ENCODE results near the gene GON7.
A peak's percentile ranks its signal among the peaks of the same experiment; 100 is the strongest.
"Not testable (repeated sequence)": the region's sequence is repeated elsewhere in the genome, so short reads cannot be mapped to it uniquely, and the experiment has no call there.

GON7 gene

GRCh38 chr14:93183596-93184317 lies 23.1 kb downstream of the GON7 start:
- H3K9me3 Mint-ChIP-seq: no peaks in the 10 kb centered on the region
- H3K4me3 Mint-ChIP-seq: peak overlapping the region; percentile 96
- DNase-seq (ENCODE audit: low spot score in 2 of 2): no peak
- peaks cover 26% of the 10 kb centered on the region for H3K4me1 Mint-ChIP-seq
- H3K27me3 Mint-ChIP-seq: no peaks in the 10 kb centered on the region
- peaks cover 7% of the 10 kb centered on the region for H3K36me3 Mint-ChIP-seq
- ATAC-seq (ENCODE audit: low read depth): no peak
- peak overlapping the region; percentile 94 for H3K27ac Mint-ChIP-seq

DNA sequence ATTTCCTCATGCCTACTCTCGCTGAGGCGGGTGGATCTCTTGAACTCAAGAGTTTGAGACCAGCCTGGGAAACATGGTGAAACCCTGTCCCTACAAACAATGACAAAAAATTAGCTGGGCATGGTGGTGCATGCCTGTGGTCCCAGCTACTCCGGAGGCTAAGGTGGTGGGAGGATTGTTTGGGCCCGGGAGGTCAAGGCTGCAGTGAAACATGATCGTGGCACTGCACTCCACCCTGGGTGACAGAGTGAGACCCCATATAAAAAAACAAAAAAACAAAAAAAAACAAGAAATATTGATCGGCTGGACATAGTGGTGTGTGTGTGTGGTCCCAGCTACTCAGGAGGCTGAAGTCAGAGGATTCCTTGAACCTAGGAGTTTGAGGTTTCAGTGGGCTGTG lies 31.4 kb downstream of the GON7 start:
- ATAC-seq (ENCODE audit: low read depth) (no peak), DNase-seq (ENCODE audit: low spot score in 2 of 2) (no peak)
- Mint-ChIP-seq H3K27ac (no peak overlapping the region), H3K9me3 (no peaks in the 10 kb centered on the region), H3K4me1 (no peaks in the 10 kb centered on the region), H3K4me3 (no peak overlapping the region), H3K27me3 (no peaks in the 10 kb centered on the region), H3K36me3 (no peaks in the 10 kb centered on the region)

DNA sequence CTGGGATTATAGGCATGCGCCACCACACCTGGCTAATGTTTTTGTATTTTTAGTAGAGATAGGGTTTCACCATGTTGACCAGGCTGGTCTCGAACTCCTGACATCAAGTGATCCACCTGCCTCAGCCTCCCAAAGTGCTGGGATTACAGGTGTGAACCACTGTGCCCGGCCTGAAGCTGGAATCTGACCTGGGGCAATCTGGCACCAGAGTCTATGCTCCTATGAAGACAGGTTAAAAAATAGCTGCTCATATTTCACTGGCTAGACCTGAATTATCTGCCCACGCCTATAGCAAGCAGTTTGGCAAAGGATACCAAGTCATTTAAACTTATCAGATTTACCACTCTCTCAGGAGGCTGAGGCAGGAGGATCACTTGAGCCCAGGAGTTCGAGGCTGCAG lies 32.1 kb downstream of the GON7 start:
- H3K27me3 Mint-ChIP-seq; ATAC-seq (ENCODE audit: low read depth); H3K36me3 Mint-ChIP-seq; DNase-seq (ENCODE audit: low spot score in 2 of 2); H3K27ac Mint-ChIP-seq; H3K4me1 Mint-ChIP-seq; H3K9me3 Mint-ChIP-seq; H3K4me3 Mint-ChIP-seq: not testable (repeated sequence)

DNA sequence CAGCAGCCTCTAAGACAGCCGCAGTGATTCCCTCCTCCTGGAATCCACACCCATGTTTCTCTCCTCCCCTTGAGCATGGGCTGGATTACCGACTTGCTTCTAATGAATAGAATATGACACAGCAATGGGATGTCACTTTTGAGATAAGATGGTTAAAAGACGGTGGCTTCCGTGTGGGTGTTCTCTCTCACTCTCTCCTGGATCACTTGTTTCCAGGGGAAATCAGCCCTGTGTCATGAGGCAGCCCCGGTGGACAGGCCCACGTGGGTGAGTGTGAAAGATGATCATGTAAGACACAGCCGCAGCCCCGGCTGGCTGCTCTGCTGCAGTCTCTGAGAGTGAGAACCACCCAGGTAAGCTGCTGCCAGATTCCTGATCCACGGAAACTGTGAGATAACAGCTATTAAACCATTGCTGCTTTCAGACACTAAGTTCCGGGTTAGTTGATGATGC lies 32.9 kb downstream of the GON7 start:
- no peaks in the 10 kb centered on the region for H3K36me3 Mint-ChIP-seq
- H3K4me3 Mint-ChIP-seq: no peak overlapping the region
- no peaks in the 10 kb centered on the region for H3K27me3 Mint-ChIP-seq
- no peaks in the 10 kb centered on the region for H3K4me1 Mint-ChIP-seq
- no peak overlapping the region for H3K27ac Mint-ChIP-seq
- ATAC-seq (ENCODE audit: low read depth) (no peak), DNase-seq (ENCODE audit: low spot score in 2 of 2) (no peak)
- H3K9me3 Mint-ChIP-seq: no peaks in the 10 kb centered on the region

- H3K9me3 Mint-ChIP-seq: no peaks in the 10 kb centered on the region
- no peak for ATAC-seq (ENCODE audit: low read depth)
- no peak overlapping the region for H3K27ac Mint-ChIP-seq
- no peaks in the 10 kb centered on the region for H3K27me3 Mint-ChIP-seq
- H3K4me1 Mint-ChIP-seq: no peaks in the 10 kb centered on the region
- H3K36me3 Mint-ChIP-seq: no peaks in the 10 kb centered on the region
- H3K4me3 Mint-ChIP-seq: no peak overlapping the region
- DNase-seq (ENCODE audit: low spot score in 2 of 2): no peak
Measured at GRCh38 chr14:93171376-93171775, 35.5 kb downstream of the GON7 start.

- not testable (repeated sequence) for H3K36me3 Mint-ChIP-seq; H3K27ac Mint-ChIP-seq; H3K9me3 Mint-ChIP-seq; DNase-seq (ENCODE audit: low spot score in 2 of 2); H3K4me1 Mint-ChIP-seq; H3K4me3 Mint-ChIP-seq; H3K27me3 Mint-ChIP-seq; ATAC-seq (ENCODE audit: low read depth)
Measured at GRCh38 chr14:93170141-93170540, 36.7 kb downstream of the GON7 start.

DNA sequence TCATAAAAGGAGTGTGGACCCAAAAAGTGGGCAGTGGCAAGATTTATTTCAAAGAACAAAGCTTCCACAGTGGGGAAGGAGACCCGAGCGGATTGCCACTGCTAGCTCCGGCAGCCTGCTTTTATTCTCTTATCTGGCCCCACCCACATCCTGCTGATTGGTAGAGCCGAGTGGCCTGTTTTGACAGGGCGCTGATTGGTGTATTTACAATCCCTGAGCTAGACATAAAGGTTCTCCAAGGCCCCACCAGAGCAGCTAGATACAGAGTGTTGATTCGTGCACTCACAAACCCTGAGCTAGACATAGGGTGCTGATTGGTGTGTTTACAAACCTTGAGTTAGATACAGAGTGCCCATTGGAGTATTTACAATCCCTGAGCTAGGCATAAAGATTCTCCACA lies 37.2 kb downstream of the GON7 start:
- ATAC-seq (ENCODE audit: low read depth); H3K4me3 Mint-ChIP-seq; H3K4me1 Mint-ChIP-seq; H3K27ac Mint-ChIP-seq; H3K9me3 Mint-ChIP-seq; DNase-seq (ENCODE audit: low spot score in 2 of 2); H3K27me3 Mint-ChIP-seq; H3K36me3 Mint-ChIP-seq: not testable (repeated sequence)

DNA sequence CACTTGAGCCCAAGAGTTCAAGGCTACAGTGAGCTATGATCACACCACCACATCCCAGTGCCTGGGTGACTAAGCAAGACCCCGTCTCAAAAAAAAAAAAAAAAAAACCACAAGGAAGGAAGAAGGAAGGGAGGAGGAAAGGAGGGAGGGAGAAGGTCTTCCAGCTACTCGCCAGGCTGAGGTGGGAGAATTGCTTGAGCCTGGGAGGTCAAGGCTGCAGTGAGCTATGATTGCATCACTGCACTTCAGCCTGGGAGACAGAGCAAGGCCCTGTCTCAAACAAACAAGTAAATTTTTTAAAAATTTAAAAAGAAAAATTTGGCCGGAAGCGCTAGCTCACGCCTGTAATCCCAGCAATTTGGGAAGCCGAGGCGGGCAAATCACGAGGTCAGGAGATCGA lies 38.3 kb downstream of the GON7 start:
- H3K27me3 Mint-ChIP-seq: not testable (repeated sequence)

DNA sequence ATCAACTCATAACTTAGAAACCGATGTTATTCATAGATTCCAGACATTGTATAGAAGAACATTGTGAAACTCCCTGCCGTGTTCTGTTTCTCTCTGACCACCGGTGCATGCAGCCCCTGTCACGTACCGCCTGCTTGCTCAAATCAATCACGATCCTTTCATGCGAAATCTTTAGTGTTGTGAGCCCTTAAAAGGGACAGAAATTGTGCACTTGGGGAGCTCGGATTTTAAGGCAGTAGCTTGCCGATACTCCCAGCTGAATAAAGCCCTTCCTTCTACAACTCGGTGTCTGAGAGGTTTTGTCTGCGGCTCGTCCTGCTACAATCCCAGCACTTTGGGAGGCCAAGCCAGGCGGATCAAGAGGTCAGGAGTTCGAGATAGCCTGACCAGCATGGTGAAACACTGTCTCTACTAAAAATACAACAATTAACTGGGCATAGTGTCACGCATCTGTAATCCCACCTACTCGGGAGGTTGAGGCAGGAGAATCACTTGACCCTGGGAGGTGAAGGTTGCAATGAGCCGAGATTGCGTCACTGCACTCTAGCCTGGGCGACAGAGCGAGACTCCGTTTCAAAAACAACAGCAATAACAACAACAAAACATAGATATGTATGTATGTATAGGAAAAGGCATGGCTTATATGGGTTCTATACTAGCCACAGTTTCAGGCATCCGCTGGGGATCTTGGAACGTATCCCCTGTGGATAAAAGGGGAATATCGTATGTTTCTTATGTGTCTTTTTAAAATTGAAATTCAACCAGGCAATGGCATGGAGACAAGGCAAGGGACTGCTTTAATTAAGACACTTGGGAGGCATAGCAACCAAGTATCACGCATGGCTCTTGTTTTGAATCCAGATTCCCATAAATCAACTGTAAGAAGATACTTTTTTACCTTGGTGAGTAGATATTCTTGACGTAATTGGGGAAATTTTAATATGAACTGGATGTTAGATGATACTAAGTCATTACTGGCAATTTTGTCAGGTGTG lies 41.3 kb downstream of the GON7 start:
- not testable (repeated sequence) for DNase-seq (ENCODE audit: low spot score in 2 of 2); H3K27ac Mint-ChIP-seq; H3K36me3 Mint-ChIP-seq; H3K4me1 Mint-ChIP-seq; H3K9me3 Mint-ChIP-seq; H3K27me3 Mint-ChIP-seq; H3K4me3 Mint-ChIP-seq; ATAC-seq (ENCODE audit: low read depth)

More for the DNA sequence above, 38.3 kb downstream of the GON7 start:
- not testable (repeated sequence) for ATAC-seq (ENCODE audit: low read depth); DNase-seq (ENCODE audit: low spot score in 2 of 2); H3K4me1 Mint-ChIP-seq; H3K4me3 Mint-ChIP-seq; H3K27ac Mint-ChIP-seq; H3K9me3 Mint-ChIP-seq; H3K36me3 Mint-ChIP-seq

- H3K36me3 Mint-ChIP-seq: no peaks in the 10 kb centered on the region
- no peaks in the 10 kb centered on the region for H3K27me3 Mint-ChIP-seq
- H3K4me3 Mint-ChIP-seq: no peak overlapping the region
- ATAC-seq (ENCODE audit: low read depth) (no peak), DNase-seq (ENCODE audit: low spot score in 2 of 2) (no peak)
- no peaks in the 10 kb centered on the region for H3K9me3 Mint-ChIP-seq
- H3K4me1 Mint-ChIP-seq: no peaks in the 10 kb centered on the region
- H3K27ac Mint-ChIP-seq: no peak overlapping the region
Measured at GRCh38 chr14:93163564-93163963, 43.3 kb downstream of the GON7 start.

GRCh38 chr14:93161411-93161940 lies 45.4 kb downstream of the GON7 start:
- no peak overlapping the region for H3K27ac Mint-ChIP-seq
- no peak overlapping the region for H3K4me3 Mint-ChIP-seq
- H3K4me1 Mint-ChIP-seq: no peaks in the 10 kb centered on the region
- no peaks in the 10 kb centered on the region for H3K36me3 Mint-ChIP-seq
- H3K9me3 Mint-ChIP-seq: no peaks in the 10 kb centered on the region
- no peak for ATAC-seq (ENCODE audit: low read depth)
- peaks cover 1% of the 10 kb centered on the region for H3K27me3 Mint-ChIP-seq
- DNase-seq (ENCODE audit: low spot score in 2 of 2): no peak

DNA sequence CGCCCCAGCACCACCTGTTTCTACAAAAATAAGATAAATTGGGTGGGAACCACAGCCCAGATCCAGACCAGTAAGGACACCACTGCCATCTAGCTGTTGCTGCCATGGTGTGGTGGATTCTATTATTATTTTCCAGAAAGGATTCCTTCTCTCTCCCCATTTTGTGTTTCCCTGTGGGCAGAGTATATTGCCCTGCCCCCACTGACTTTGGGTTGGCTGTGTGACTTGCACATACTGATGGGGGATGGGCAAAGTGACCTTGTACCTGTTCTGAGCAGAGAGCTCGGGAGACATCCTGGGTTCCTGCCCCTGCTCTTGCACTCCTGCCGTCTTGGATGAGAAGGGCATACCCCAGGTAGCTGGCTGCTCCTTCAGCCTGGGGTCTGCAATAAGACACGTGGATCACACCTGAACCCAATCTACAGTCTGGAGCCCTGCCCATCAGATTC lies 46.5 kb downstream of the GON7 start:
- DNase-seq (ENCODE audit: low spot score in 2 of 2): no peak
- Mint-ChIP-seq H3K27me3 (peaks cover 1% of the 10 kb centered on the region), H3K9me3 (no peaks in the 10 kb centered on the region), H3K36me3 (no peaks in the 10 kb centered on the region), H3K4me1 (no peaks in the 10 kb centered on the region), H3K27ac (no peak overlapping the region), H3K4me3 (no peak overlapping the region)
- no peak for ATAC-seq (ENCODE audit: low read depth)

DNA sequence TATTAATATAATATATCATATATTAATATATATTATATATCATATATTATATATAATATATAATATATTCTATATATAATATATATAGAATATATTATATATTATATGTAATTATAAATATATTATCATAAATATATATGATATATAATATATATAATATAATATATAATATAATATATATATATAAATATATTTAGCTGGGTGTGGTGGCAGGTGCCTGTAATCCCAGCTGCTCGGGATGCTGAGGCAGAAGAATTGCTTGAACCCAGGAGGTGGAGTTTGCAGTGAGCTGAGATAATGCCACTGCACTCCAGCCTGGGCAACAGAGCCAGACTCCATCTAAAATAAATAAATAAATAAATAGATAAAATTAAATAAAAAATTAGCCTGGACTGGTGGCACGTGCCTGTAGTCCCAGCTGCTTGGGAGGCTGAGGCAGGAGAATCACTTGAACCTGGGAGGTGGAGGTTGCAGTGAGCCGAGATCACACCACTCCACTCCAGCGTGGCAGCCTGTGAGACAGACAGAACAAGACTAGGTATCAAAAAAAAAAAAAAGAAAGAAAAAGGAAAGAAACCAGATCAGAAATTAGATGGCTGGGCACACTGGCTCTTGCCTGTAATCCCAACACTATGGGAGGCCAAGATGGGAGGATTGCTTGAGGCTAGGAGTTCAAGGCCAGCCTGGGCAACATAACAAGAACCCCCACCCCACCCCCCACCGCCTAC lies 47.1 kb downstream of the GON7 start:
- not testable (repeated sequence) for H3K36me3 Mint-ChIP-seq; H3K9me3 Mint-ChIP-seq; H3K27ac Mint-ChIP-seq; H3K4me3 Mint-ChIP-seq; DNase-seq (ENCODE audit: low spot score in 2 of 2); H3K4me1 Mint-ChIP-seq; ATAC-seq (ENCODE audit: low read depth); H3K27me3 Mint-ChIP-seq

DNA sequence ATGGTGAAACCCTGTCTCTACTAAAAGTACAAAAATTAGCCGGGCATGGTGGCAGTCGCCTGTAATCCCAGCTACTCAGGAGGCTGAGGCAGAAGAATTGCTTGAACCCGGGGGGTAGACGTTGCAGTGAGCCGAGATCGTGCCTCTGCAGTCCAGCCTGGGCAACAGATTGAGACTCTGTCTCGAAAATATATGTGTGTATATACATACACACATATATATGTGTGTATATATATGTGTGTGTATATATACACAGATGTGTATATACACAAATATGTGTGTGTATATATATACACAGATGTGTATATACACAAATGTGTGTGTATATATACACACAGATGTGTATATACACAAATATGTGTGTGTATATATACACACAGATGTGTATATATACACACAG lies 48.5 kb downstream of the GON7 start:
- not testable (repeated sequence) for DNase-seq (ENCODE audit: low spot score in 2 of 2); ATAC-seq (ENCODE audit: low read depth); H3K27ac Mint-ChIP-seq; H3K9me3 Mint-ChIP-seq; H3K36me3 Mint-ChIP-seq; H3K27me3 Mint-ChIP-seq; H3K4me3 Mint-ChIP-seq; H3K4me1 Mint-ChIP-seq
